PC-3 (cell line): Measurements from ENCODE around the gene HOOK2. TPM values are rescaled to one million over a fixed set of nuclear protein-coding genes. Genes with fewer than 3 reads are reported as not detected.

Experiments used
- ATAC-seq: fragments of 200-7000 bp; cut with Tn5 transposase; 2 replicates; pipeline ENCODE4 v1.9.1; 2020; ENCODE audit warnings: mild to moderate bottlenecking, moderate library complexity
- BruUV-seq: library from RNA; stranded (reverse); fragments of 400-500 nt; replicated peaks from 2 replicates; lab custom pipeline; 2021; lab: Mats Ljungman, UMichigan
- CTCF ChIA-PET: fragments of 300-600 bp; sonication (Branson Sonifier 250); formaldehyde crosslinking; loops from one replicate; lab custom pipeline; 2022; ENCODE audit warnings: antibody characterized with exemption; lab: Charles Lee
- POLR2A ChIA-PET: fragments of 300-600 bp; sonication (Branson Sonifier 250); formaldehyde crosslinking; loops from one replicate; lab custom pipeline; 2022; ENCODE audit warnings: antibody characterized with exemption; ENCODE audit not compliant: unreplicated experiment; lab: Charles Lee
- DNase-seq: peaks from one replicate; pipeline ENCODE4 v3.0.0-alpha.2; 2015
- H2AFZ ChIP-seq: fragments of 300-600 bp; sonication (generic); 2 replicates; pipeline ENCODE4 v1.6.0; 2016; ENCODE audit warnings: antibody characterized with exemption, low read length
- H3F3A ChIP-seq: fragments of 300-600 bp; sonication (generic); one replicate; pipeline ENCODE4 v1.6.0; 2017; ENCODE audit warnings: antibody characterized with exemption, low read length, control low read depth, mild to moderate bottlenecking; ENCODE audit not compliant: unreplicated experiment
- H3K27ac ChIP-seq: fragments of 300-600 bp; sonication (generic); 2 replicates; pipeline ENCODE4 v1.5.1; 2016; ENCODE audit warnings: mild to moderate bottlenecking, low read length
- H3K27me3 ChIP-seq: fragments of 300-600 bp; sonication (generic); 2 replicates; pipeline ENCODE4 v1.6.1; 2016; ENCODE audit warnings: low read length, mixed read lengths
- H3K36me3 ChIP-seq: fragments of 300-600 bp; sonication (generic); 2 replicates; pipeline ENCODE4 v1.6.1; 2016; ENCODE audit warnings: low read depth, mixed run types, low read length, mixed read lengths
- H3K4me1 ChIP-seq: fragments of 300-600 bp; sonication (generic); 2 replicates; pipeline ENCODE4 v1.5.1; 2016; ENCODE audit warnings: low read length; ENCODE audit not compliant: insufficient read depth
- H3K4me2 ChIP-seq: fragments of 300-600 bp; sonication (generic); 2 replicates; pipeline ENCODE4 v1.6.0; 2016; ENCODE audit warnings: low read length
- H3K4me3 ChIP-seq: fragments of 300-600 bp; sonication (generic); 2 replicates; pipeline ENCODE4 v1.5.1; 2016; ENCODE audit warnings: mild to moderate bottlenecking, low read length, mixed read lengths
- H3K79me2 ChIP-seq: fragments of 300-600 bp; sonication (generic); 2 replicates; pipeline ENCODE4 v1.6.1; 2017; ENCODE audit warnings: low read length, mixed read lengths
- H3K9ac ChIP-seq: fragments of 300-600 bp; sonication (generic); 2 replicates; pipeline ENCODE4 v1.6.0; 2016; ENCODE audit warnings: mild to moderate bottlenecking, low read length
- H3K9me2 ChIP-seq: fragments of 300-600 bp; sonication (generic); replicated peaks from 2 replicates; pipeline ENCODE4 v1.6.1; 2016; ENCODE audit warnings: mixed run types, low read length, mixed read lengths
- H3K9me3 ChIP-seq: fragments of 300-600 bp; sonication (generic); 2 replicates; pipeline ENCODE4 v1.6.1; 2016; ENCODE audit warnings: low read length, mixed read lengths
- H4K20me1 ChIP-seq: fragments of 300-600 bp; sonication (generic); 2 replicates; pipeline ENCODE4 v1.6.1; 2016; ENCODE audit warnings: low read length, mixed read lengths
- CTCF ChIP-seq: fragments of 300-600 bp; sonication (generic); conservative IDR thresholded peaks from 2 replicates; pipeline ENCODE4 v1.5.1; 2017; ENCODE audit warnings: antibody characterized with exemption, low read depth, mild to moderate bottlenecking, low read length
- EZH2 ChIP-seq: fragments of 300-600 bp; sonication (generic); IDR thresholded peaks from one replicate; pipeline ENCODE4 v1.6.1; 2017; ENCODE audit warnings: antibody characterized with exemption, mild to moderate bottlenecking, low read length; ENCODE audit not compliant: unreplicated experiment
- EZH2phosphoT487 ChIP-seq: fragments of 300-600 bp; sonication (generic); IDR thresholded peaks from 2 replicates; pipeline ENCODE4 v1.6.1; 2018; ENCODE audit warnings: mild to moderate bottlenecking, antibody characterized with exemption, low read length, borderline replicate concordance
- intact Hi-C: fragments of 100-400 bp; cut with micrococcal nuclease; formaldehyde crosslinking; loops from 2 replicates; pipeline ENCODE4 v1.9.0; 2023
- total RNA-seq: library from RNA; depleted of rRNA; stranded (reverse); fragments of >200 nt; gene quantifications from 2 replicates; pipeline ENCODE4 v1.2.3, GENCODE V29; 2014

The HOOK2 gene
- total RNA-seq, 1 experiment from 2014 or later: 95.2 TPM

GRCh38 chr19:12722566-12723380, 52.6 kb downstream of the HOOK2 start:
- BruUV-seq: TSS peak; percentile 98
- no peaks in the 10 kb centered on the region for H3K9me3 ChIP-seq
- H4K20me1 ChIP-seq: peaks cover 19% of the 10 kb centered on the region; the same call in 1 of the 2 replicates
- H3K36me3 ChIP-seq: peaks cover 12% of the 10 kb centered on the region; the same call in 1 of the 2 replicates
- intact Hi-C loops: loop anchor here (1.0 kb wide), 1 partner anchor 11 kb away; no protein-coding TSS in a partner anchor
- no peak for TF ChIP-seq EZH2phosphoT487
- no peak for TF ChIP-seq EZH2
- TF ChIP-seq CTCF: no peak
- peaks cover 63% of the 10 kb centered on the region for H3K79me2 ChIP-seq
- DNase-seq (peak; percentile 99), ATAC-seq (peak; percentile 62)
- POLR2A ChIA-PET: interaction anchor here (0.6 kb wide), 3 partner anchors 27 to 464 kb away, joined by 3 read pairs; no protein-coding TSS in a partner anchor
- no peaks in the 10 kb centered on the region for H3K27me3 ChIP-seq
- H3K4me1 ChIP-seq: peaks cover 37% of the 10 kb centered on the region
- H2AFZ ChIP-seq: peak overlapping the region; percentile 80
- H3K4me2 ChIP-seq: peak overlapping the region; percentile 94
- peak overlapping the region; percentile 89 for H3K4me3 ChIP-seq
- H3F3A ChIP-seq: peaks cover 11% of the 10 kb centered on the region
- CTCF ChIA-PET: interaction anchor here (0.8 to 1.1 kb wide), 2 partner anchors 35 to 46 kb away, joined by 4 to 5 read pairs; no protein-coding TSS in a partner anchor
- H3K9ac ChIP-seq: peak overlapping the region; percentile 87
- peak overlapping the region; percentile 68 for H3K27ac ChIP-seq
- no peaks in the 10 kb centered on the region for H3K9me2 ChIP-seq

GRCh38 chr19:12721656-12722565, 53.4 kb downstream of the HOOK2 start:
- H3K9me3 ChIP-seq: no peaks in the 10 kb centered on the region
- peaks cover 72% of the 10 kb centered on the region for H3K79me2 ChIP-seq
- peak overlapping the region; percentile 94 for H3K4me2 ChIP-seq
- ATAC-seq (peak; percentile 25), DNase-seq (peak; percentile 51)
- peak overlapping the region; percentile 89 for H3K4me3 ChIP-seq
- ChIA-PET CTCF (interaction anchor here (0.8 kb wide), 1 partner anchor 45 kb away, joined by 4 read pairs; no protein-coding TSS in a partner anchor), POLR2A (interaction anchor here (0.6 kb wide), 4 partner anchors 11 to 465 kb away, joined by 3 read pairs; no protein-coding TSS in a partner anchor)
- peaks cover 16% of the 10 kb centered on the region; the same call in 1 of the 2 replicates for H3K36me3 ChIP-seq
- H3K4me1 ChIP-seq: peaks cover 37% of the 10 kb centered on the region
- no peaks in the 10 kb centered on the region for H3K27me3 ChIP-seq
- peak overlapping the region; percentile 87 for H3K9ac ChIP-seq
- no TSS peak for BruUV-seq
- H3K9me2 ChIP-seq: no peaks in the 10 kb centered on the region
- peak overlapping the region; percentile 68 for H3K27ac ChIP-seq
- intact Hi-C loops: no loop called here
- TF ChIP-seq EZH2 (no peak), EZH2phosphoT487 (no peak), CTCF (no peak)
- H2AFZ ChIP-seq: peak overlapping the region; percentile 49; the same call in 1 of the 2 replicates
- H4K20me1 ChIP-seq: peaks cover 19% of the 10 kb centered on the region; the same call in 1 of the 2 replicates
- peaks cover 10% of the 10 kb centered on the region for H3F3A ChIP-seq
